GM04503 (cell line): ENCODE measurements around the gene ESRRG.

Source experiments
- DNase-seq: peaks from one replicate; pipeline ENCODE4 v3.0.0-alpha.2; 2012; ENCODE audit warnings: low read depth

ESRRG gene

GRCh38 chr1:216502528-216503162 is 220.6 kb downstream of the ESRRG start:
- DNase-seq: no peak

DNA sequence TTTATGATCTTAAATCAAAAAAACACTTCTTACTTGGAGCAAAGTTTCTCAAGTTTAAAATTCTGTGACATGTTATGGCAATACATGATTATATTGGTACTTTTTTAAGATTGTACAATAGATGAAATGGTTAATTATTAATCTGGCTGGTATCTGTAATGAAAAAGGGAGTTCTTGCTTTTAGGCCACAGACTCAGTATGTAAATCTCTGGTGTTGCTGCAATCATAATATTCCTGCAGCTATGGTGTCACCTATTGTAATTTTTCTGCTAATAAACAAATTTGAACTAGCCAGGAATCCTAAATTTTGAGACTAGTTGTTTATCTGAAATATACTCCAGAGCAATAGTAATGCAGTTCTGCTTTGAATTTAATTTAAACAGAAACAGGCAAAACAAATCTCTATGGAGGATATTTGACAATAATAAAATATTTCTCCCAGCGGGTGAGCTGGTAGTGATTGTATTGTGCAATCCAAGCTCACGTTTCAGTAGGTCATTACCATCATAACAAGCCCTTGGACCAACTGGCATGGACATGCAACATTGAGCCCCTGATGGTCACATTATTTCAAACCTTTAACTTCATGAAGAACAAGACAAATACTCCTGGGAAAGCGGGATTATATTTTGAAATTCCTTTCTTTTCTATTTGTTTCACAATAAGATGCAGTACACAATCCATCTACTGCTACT is 222.8 kb downstream of the ESRRG start:
- no peak for DNase-seq

DNA sequence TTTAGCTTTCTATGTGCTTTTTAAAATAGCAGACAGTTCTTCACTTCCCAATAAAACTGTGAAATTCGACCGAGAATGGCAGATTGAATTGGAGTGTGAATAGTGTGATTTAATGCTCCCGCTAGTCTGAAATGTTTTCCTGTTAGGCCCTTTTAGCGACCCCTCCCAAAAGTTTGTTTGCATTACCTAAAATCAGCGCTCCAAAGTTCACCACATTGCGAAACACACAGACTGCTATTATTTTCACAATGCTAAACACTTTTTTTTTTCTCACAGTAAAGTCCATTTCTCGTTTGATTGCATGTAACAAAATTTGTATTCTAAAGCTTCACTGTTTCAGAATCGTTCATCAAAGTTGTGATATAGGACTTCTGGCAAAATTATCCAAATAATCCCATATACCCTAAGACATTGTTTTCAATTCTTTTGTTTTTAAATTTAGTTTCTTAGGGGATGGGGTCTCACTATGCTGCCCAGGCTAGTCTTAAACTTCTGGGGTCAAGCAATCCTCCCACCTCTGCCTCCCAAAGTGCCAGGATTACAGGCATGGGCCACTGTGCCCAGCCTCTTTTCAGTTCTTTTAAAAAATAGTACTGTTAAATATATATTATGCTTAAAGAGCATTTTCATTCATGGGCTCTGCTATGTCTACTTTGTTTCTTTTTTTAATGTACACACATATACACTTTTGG is 223.5 kb downstream of the ESRRG start:
- no peak for DNase-seq

DNA sequence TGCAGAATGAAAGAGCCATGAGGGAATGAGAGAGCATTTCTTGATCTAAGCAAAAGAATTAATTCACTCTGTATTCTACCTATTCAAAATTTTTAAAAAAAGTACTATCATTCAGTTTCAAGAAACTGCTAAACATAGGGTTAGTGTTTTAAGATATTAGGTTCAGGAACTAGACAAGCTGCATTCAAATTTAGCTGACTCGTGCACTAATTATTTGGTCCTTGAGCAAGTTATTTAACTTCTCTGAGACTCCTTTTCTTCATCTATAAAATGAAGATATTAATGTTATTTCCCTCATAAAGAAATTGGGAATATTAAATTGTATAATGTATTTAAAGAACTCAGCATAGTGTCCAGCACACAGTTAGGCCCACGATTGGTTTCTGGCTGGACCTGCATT is 225.0 kb downstream of the ESRRG start:
- DNase-seq: no peak

GRCh38 chr1:216485042-216485441 is 238.2 kb downstream of the ESRRG start:
- no peak for DNase-seq

DNA sequence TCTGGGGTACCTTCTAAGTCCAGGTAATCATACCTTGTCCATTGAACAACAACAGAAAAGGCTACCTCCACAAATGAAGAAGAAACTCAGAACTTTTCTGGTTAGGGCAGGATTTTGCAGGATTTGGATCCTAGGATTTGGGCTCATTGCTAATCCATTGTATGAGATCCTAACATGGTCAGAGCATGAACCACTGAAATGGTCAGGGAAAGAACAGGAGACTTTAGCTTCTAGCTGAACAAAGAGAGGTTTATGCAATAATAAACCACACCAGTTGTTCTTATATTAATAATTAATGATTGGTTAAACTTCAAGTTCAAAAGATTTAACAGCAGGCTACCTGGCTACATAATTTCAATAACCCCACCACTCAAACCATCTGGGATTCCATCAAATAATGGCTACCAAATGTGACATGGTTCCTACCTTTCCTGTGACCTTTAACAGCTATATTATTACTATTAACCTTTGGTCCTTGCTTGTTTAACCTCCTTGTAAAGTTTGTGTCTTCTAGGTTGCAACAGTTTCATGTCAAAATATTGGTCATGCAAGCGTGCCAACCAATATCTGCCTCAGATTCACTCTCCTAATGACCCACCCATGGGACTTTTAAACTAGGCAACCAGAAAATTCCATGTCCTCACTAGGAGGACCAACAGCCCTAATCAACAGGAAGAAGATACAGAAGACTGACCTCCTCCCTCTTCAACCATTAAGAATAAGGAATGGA is 239.4 kb downstream of the ESRRG start:
- DNase-seq: no peak

GRCh38 chr1:216482620-216483019 is 240.6 kb downstream of the ESRRG start:
- no peak for DNase-seq

- no peak for DNase-seq
Measured at GRCh38 chr1:216478238-216478637, 245.0 kb downstream of the ESRRG start.

- DNase-seq: no peak
Measured at GRCh38 chr1:216476341-216476740, 246.9 kb downstream of the ESRRG start.

- DNase-seq: no peak
Measured at GRCh38 chr1:216475659-216476276, 247.5 kb downstream of the ESRRG start.

DNA sequence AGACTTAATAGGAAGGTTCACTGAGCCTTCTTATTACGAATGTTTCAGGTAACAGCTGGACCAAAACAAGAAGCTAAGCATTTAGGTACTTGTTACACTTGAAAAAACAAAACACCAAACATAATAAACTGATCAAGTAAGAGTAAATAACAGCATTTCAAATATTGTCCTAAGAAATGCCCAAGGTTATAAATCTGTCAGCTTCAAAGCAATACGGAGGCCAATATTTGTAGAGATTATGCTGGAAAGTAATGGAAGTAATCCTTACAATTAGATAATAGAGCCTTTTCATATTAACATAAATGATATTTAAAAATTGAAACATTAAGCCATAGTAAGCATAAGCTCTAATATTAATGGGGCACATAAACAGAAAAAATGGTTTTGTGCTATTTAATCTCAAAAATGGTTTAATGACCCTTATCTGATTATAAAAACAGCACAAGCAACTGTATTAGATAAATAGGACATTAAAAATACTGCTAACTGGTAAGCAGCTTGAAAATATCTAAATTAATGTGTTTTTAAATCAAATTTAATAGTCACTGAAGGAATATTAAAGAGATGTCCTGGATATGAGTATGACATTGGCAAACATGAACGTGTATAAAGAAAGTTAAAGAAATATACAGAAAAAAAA is 256.9 kb downstream of the ESRRG start:
- DNase-seq: no peak

GRCh38 chr1:216464489-216464888 is 258.7 kb downstream of the ESRRG start:
- peak; percentile 44 for DNase-seq

GRCh38 chr1:216462066-216462775 is 261.0 kb downstream of the ESRRG start:
- DNase-seq: no peak

GRCh38 chr1:216461466-216461865 is 261.8 kb downstream of the ESRRG start:
- DNase-seq: no peak

DNA sequence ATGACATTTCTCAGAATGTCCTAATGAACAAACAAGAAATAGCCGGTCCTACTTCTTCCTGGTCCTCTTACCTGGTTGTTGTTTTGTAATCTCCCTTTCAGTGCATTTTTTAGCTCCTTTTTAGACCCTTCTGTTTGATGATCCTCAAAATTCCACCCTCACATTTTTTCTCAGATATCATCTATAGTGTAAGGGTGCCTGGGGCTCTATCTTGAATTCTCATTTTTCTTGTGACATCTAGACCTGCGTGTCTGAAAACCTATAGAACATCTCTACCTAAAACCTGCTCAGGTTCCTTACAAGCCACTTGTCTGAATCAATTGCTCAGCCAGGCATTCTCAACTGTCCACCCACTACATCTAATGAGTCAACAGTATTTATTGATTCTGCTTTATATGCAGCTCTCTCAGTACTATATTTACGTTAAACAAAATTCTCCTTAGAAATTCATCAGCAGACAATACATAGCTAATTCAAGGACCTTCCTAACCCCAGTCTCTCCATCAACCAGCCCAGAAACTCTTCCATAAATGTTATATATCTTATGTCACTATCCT is 263.5 kb downstream of the ESRRG start:
- DNase-seq: no peak

DNA sequence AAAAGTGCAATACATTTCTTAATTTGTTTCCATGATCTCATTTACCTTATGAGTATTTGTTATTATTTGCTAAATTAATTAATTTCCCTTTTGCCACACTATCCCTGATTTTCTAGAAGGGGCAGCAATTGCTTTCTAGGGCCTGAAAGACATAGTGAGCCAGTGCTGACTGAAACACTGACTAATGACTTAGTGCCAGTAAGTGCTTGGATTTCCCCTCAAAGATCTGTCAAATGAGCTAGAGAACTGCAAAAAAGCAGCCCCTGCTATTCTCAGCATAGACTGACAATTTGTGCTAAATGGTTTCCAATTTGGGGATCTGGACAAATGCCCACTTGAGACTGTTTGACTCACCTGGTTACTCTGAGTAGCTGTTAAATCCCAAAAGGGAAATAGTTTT is 264.4 kb downstream of the ESRRG start:
- no peak for DNase-seq

- DNase-seq: no peak
Measured at GRCh38 chr1:216457356-216457755, 265.9 kb downstream of the ESRRG start.

DNA sequence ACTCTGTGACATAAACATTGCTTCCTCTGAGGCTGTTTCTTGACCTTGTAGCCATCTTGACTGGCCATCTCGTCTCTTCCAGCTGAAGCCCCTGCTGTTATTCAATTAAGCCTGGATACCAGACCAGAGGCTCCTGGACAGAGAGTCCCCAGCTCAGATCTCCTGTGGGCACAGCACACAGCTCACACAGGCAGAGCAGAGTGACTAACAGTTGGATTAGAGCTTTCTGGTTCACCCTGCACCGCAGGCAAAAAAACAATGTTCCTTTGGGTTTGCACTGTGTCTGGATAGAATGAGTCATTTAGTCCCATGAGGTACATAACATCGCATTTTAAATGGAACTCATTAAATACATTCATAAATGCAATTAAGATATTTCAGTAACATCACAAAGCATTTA is 266.5 kb downstream of the ESRRG start:
- DNase-seq: peak; percentile 43

DNA sequence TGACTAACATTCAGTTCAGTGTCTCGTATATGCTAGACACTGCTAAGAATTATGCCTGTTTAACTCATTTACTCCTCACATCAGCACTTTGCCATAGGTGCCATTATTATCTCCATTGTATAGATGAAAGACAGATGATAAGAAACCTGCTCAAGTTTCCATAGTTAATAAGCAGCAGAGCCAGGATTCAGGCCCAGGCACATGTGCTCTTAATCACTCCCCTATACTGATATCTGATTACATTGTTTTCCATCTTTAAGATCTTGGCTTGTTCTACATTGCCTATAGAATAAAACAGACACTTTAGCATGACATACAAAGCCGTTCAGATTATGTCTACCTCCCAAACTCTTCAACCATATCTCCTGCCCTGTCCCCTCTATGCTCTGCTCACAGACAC is 269.5 kb downstream of the ESRRG start:
- no peak for DNase-seq
